HCT116 (cell line): ENCODE measurements around the gene PNPLA6. TPM values are rescaled to one million over a fixed set of nuclear protein-coding genes. Genes with fewer than 3 reads are reported as not detected.

Experiments used
- ATAC-seq: fragments of 200-7000 bp; cut with Tn5 transposase; 2 replicates; pipeline ENCODE4 v1.9.1; 2020; ENCODE audit warnings: mild to moderate bottlenecking, moderate library complexity
- BruUV-seq: library from RNA; stranded (reverse); fragments of 400-500 nt; replicated peaks from 2 replicates; lab custom pipeline; 2021; lab: Mats Ljungman, UMichigan
- CTCF ChIA-PET: fragments of 300-600 bp; sonication (Branson Sonifier 250); formaldehyde crosslinking; loops from one replicate; lab custom pipeline; 2021; ENCODE audit warnings: antibody characterized with exemption; lab: Charles Lee
- POLR2A ChIA-PET: fragments of 300-600, 350-600 bp; sonication (Branson Sonifier 250); formaldehyde crosslinking; loops from one replicate; lab custom pipeline; 2021; ENCODE audit warnings: antibody characterized with exemption; lab: Charles Lee
- RAD21 ChIA-PET, 2 experiments: fragments of 300-600 bp; sonication (Branson Sonifier 250); formaldehyde crosslinking; loops; one replicate each; lab custom pipeline; 2023; ENCODE audit warnings: low total read pairs in 2 of 2; ENCODE audit not compliant: uncharacterized antibody in 2 of 2, unreplicated experiment in 2 of 2, low non-redundant PET in 1 of 2; lab: Charles Lee
- DNase-seq: peaks from one replicate; pipeline ENCODE4 v3.0.0-alpha.2; 2010; ENCODE audit warnings: low read depth, low spot score
- H2AFZ ChIP-seq: fragments of 200-600 bp; shearing (Covaris generic), sonication (generic); 2 replicates; pipeline ENCODE4 v1.6.1; 2017; ENCODE audit warnings: low read depth, mixed run types, mixed read lengths, antibody characterized with exemption, low read length; ENCODE audit not compliant: poor library complexity, severe bottlenecking
- H3K27ac ChIP-seq: 2 replicates; pipeline ENCODE4 v1.5.1; 2012; ENCODE audit warnings: low read depth, low read length
- H3K27me3 ChIP-seq: fragments of 200-600 bp; sonication (generic); 2 replicates; pipeline ENCODE4 v1.6.1; 2016; ENCODE audit warnings: mixed run types, low read length, mixed read lengths; ENCODE audit not compliant: insufficient read depth
- H3K36me3 ChIP-seq, 2 experiments: fragments of 200-500 bp in 1 of 2; fragments of 200-600 bp in 1 of 2; sonication (Bioruptor generic) in 1 of 2; sonication (generic) in 1 of 2; 2 replicates each; pipeline versions ENCODE4 v1.5.1 to v1.6.1; 2014 to 2016; ENCODE audit warnings: low read length in 2 of 2, inconsistent platforms in 1 of 2, mixed read lengths in 1 of 2, mixed run types in 1 of 2; ENCODE audit not compliant: insufficient read depth in 2 of 2, control insufficient read depth in 1 of 2
- H3K4me1 ChIP-seq, 2 experiments: fragments of 200-600 bp in 1 of 2; sonication (generic) in 1 of 2; 2 replicates each; pipeline versions ENCODE4 v1.5.1 to v1.6.1; 2012 to 2017; ENCODE audit warnings: low read length in 2 of 2, inconsistent platforms in 1 of 2, mild to moderate bottlenecking in 1 of 2, mixed read lengths in 1 of 2, mixed run types in 1 of 2, moderate library complexity in 1 of 2; ENCODE audit not compliant: insufficient read depth in 2 of 2, control insufficient read depth in 1 of 2
- H3K4me2 ChIP-seq: fragments of 200-600 bp; sonication (generic); 2 replicates; pipeline ENCODE4 v1.6.1; 2017; ENCODE audit warnings: mixed run types, low read length, mixed read lengths
- H3K4me3 ChIP-seq, 2 experiments: fragments of 200-600 bp in 1 of 2; sonication (generic) in 1 of 2; replicated peaks in 1 of 2; 2 replicates each; pipeline ENCODE4 v1.5.1; 2011 to 2016; ENCODE audit warnings: low read length in 2 of 2, control low read depth in 1 of 2, low read depth in 1 of 2, mild to moderate bottlenecking in 1 of 2, mixed read lengths in 1 of 2, mixed run types in 1 of 2
- H3K79me2 ChIP-seq: fragments of 200-600 bp; sonication (generic); 2 replicates; pipeline ENCODE4 v1.6.1; 2017; ENCODE audit warnings: mild to moderate bottlenecking, mixed run types, low read length, moderate library complexity, mixed read lengths; ENCODE audit not compliant: insufficient read depth
- H3K9ac ChIP-seq: fragments of 200-600 bp; sonication (generic); 2 replicates; pipeline ENCODE4 v1.6.1; 2016; ENCODE audit warnings: low read length, mixed read lengths
- H3K9me2 ChIP-seq: fragments of 200-600 bp; sonication (generic), shearing (Covaris generic); 2 replicates; pipeline ENCODE4 v1.6.1; 2017; ENCODE audit warnings: mixed run types, mild to moderate bottlenecking, moderate library complexity; ENCODE audit not compliant: insufficient read depth
- H3K9me3 ChIP-seq, 2 experiments: fragments of 200-500 bp in 1 of 2; fragments of 200-600 bp in 1 of 2; sonication (Bioruptor generic) in 1 of 2; sonication (generic) in 1 of 2; 2 replicates each; pipeline ENCODE4 v1.6.1; 2014 to 2017; ENCODE audit warnings: low read length in 2 of 2, mixed read lengths in 2 of 2, inconsistent platforms in 1 of 2, low read depth in 1 of 2, mild to moderate bottlenecking in 1 of 2, mixed run types in 1 of 2, moderate library complexity in 1 of 2; ENCODE audit not compliant: control insufficient read depth in 1 of 2, insufficient read depth in 1 of 2
- H4K20me1 ChIP-seq: fragments of 200-600 bp; sonication (generic), shearing (Covaris generic); 2 replicates; pipeline ENCODE4 v1.6.1; 2017; ENCODE audit warnings: mixed run types, mild to moderate bottlenecking, moderate library complexity; ENCODE audit not compliant: insufficient read depth
- ELF1 ChIP-seq: IDR thresholded peaks from 2 replicates; pipeline ENCODE4 v1.6.1; 2012; ENCODE audit warnings: low read depth, borderline replicate concordance
- EZH2phosphoT487 ChIP-seq: fragments of 200-600 bp; IDR thresholded peaks from 2 replicates; pipeline ENCODE4 v1.6.1; 2018; ENCODE audit warnings: antibody characterized with exemption, borderline replicate concordance
- FOSL1 ChIP-seq: IDR thresholded peaks from 2 replicates; pipeline ENCODE4 v1.6.1; 2012; ENCODE audit warnings: low read depth
- POLR2A ChIP-seq: IDR thresholded peaks from 2 replicates; pipeline ENCODE4 v1.7.0; 2011; ENCODE audit warnings: borderline replicate concordance; ENCODE audit not compliant: insufficient read depth, insufficient read length; ENCODE audit errors: extremely low read depth
- RAD21 ChIP-seq: IDR thresholded peaks from 2 replicates; pipeline ENCODE4 v1.6.1; 2012; ENCODE audit warnings: low read depth, mild to moderate bottlenecking
- TCF7L2 ChIP-seq: IDR thresholded peaks from 2 replicates; pipeline ENCODE4 v1.7.0; 2011; ENCODE audit warnings: borderline replicate concordance, inconsistent platforms; ENCODE audit not compliant: insufficient read depth, insufficient read length; ENCODE audit errors: extremely low read depth
- YY1 ChIP-seq: IDR thresholded peaks from 2 replicates; pipeline ENCODE4 v1.6.1; 2011; ENCODE audit warnings: low read length, low read depth, moderate library complexity, mild to moderate bottlenecking; ENCODE audit not compliant: insufficient replicate concordance; ENCODE audit errors: extremely low read depth
- intact Hi-C: fragments of 100-400 bp; cut with micrococcal nuclease; formaldehyde crosslinking; loops from 2 replicates; pipeline ENCODE4 v1.10.0; 2022
- total RNA-seq: library from RNA; stranded (reverse); gene quantifications from one replicate; pipeline ENCODE4 v1.2.1, GENCODE V29; 2021; ENCODE audit not compliant: unreplicated experiment
- TF ChIP-seq, protein P1 (sequence below), 3 experiments: fragments of 200-600 bp in 1 of 3; sonication (generic) in 1 of 3; IDR thresholded peaks in 2 of 3; conservative IDR thresholded peaks in 1 of 3; 2 replicates each; pipeline ENCODE4 v1.5.1; 2012 to 2017; ENCODE audit warnings: low read depth in 2 of 3, low read length in 2 of 3, antibody characterized with exemption in 1 of 3, borderline replicate concordance in 1 of 3, control low read depth in 1 of 3, mild to moderate bottlenecking in 1 of 3, mixed read lengths in 1 of 3, mixed run types in 1 of 3, moderate library complexity in 1 of 3; ENCODE audit not compliant: insufficient read depth in 1 of 3

Gene PNPLA6
- total RNA-seq, 1 experiment from 2014 or later: 159 TPM

DNA sequence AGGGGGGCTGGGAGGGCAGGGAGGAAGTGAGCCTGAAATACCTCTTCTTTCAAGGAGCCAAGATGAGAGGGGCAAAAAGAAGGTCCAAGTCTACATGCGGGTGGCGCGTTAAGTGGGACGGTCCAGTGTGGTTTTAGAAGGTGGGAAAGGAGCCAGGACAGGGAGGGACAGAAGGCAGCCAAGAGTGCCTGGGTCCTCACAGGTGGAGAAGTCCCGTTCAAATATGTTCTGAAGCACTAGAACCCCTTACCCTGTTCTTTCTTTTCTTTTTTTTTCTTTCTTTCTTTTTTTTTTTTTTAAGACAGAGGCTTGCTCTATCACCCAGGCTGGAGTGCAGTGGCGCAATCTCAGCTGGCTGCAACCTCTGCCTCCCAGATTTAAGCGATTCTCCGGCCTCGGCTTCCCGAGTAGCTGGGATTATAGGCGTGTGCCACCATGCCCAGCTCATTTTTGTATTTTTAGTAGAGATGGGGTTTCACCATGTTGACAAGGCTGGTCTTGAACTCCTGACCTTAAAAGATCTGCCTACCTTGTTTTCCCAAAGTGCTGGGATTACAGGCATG is 67.5 kb downstream of the PNPLA6 start:
- no peak for DNase-seq
- Histone ChIP-seq H3K4me3 (no peak overlapping the region; a peak in 1 of 4 replicates), H3K9ac (peak overlapping the region; percentile 26; the same call in 1 of the 2 replicates), H3K27me3 (no peaks in the 10 kb centered on the region), H3K4me2 (peak overlapping the region; percentile 58), H3K9me2 (peaks cover 3% of the 10 kb centered on the region; the same call in 1 of the 2 replicates), H3K36me3 (peaks cover 0 to 7% of the 10 kb centered on the region in 2 experiments; a peak in 2 of 4 replicates), H3K9me3 (no peaks in the 10 kb centered on the region), H3K27ac (peak overlapping the region; percentile 32), H3K79me2 (peaks cover 29% of the 10 kb centered on the region), H2AFZ (no peak overlapping the region), H4K20me1 (no peaks in the 10 kb centered on the region), H3K4me1 (peaks cover 10 to 40% of the 10 kb centered on the region in 2 experiments)
- intact Hi-C loops: no loop called here
- no TSS peak for BruUV-seq
- no peak for TF ChIP-seq FOSL1
- TF ChIP-seq EZH2phosphoT487: no peak
- TF ChIP-seq RAD21: no peak
- TF ChIP-seq YY1: no peak
- TF ChIP-seq POLR2A: no peak
- TF ChIP-seq TCF7L2: no peak
- no peak for TF ChIP-seq ELF1
- TF ChIP-seq, protein P1, sequence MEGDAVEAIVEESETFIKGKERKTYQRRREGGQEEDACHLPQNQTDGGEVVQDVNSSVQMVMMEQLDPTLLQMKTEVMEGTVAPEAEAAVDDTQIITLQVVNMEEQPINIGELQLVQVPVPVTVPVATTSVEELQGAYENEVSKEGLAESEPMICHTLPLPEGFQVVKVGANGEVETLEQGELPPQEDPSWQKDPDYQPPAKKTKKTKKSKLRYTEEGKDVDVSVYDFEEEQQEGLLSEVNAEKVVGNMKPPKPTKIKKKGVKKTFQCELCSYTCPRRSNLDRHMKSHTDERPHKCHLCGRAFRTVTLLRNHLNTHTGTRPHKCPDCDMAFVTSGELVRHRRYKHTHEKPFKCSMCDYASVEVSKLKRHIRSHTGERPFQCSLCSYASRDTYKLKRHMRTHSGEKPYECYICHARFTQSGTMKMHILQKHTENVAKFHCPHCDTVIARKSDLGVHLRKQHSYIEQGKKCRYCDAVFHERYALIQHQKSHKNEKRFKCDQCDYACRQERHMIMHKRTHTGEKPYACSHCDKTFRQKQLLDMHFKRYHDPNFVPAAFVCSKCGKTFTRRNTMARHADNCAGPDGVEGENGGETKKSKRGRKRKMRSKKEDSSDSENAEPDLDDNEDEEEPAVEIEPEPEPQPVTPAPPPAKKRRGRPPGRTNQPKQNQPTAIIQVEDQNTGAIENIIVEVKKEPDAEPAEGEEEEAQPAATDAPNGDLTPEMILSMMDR (IDR thresholded peaks at IDR 0.05 in 2 of 3, conservative IDR thresholded peaks at IDR 0.05 in 1 of 3; ENCODE audit: borderline replicate concordance in 1 of 3, insufficient read depth in 1 of 3, low read depth in 2 of 3, low read length in 2 of 3): no peak
- ATAC-seq: no peak
- RAD21 ChIA-PET: no interaction called here
- CTCF ChIA-PET: no interaction called here
- POLR2A ChIA-PET: no interaction called here
